Hematopoietic multipotent progenitor cell treated with erythropoietin and hydrocortisone succinate and interleukin-3 and kit ligand, for 15 days (in vitro differentiated cells): ENCODE results near the gene DQX1.

Source experiments
- DNase-seq: peaks from one replicate; pipeline ENCODE4 v3.0.0-alpha.2; 2015; ENCODE audit warnings: low spot score

The DQX1 gene

DNA sequence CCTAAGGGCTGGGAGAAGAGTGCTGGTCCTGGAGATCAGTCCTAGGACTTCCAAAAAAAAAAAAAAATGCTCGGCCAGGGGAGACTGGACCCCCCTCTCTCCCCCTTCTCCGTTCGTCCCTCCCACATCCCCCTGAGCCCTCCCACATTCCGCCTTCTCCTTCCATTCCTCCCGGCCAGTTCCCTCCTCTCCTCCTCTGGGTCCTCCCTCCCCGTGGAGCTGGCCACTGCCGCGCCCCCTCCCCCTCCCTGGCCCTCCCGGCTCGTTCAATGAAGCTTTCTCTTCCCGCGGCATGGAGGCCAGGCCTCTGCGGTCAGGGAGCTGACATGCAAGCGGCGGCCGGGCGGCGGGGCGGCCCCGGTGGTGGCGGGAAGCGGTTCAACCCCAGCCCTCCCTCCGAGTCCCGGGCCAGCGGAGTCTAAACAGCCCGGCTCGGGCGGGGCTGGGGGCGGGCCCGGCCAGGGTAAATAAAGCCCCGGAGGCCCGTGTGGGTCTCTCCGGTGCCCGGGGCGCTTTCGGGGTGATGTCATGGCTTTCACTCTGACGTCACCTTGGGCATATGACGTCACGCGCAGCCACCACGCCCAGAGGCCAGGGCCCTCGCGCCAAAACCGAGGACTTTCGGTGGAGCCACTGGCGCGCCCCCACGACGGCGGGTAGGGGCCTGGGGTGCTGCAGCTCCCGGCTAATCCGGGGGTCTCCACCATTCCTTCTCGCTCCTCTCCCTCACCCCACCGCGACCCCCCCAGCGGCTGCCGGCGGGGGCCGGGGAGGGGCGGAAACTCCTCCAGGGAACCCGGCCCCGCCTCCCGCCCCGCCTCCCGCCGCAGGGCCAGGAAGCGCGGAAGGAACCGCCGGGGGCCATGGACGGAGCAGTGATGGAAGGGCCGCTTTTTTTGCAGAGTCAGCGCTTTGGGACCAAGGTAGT, 28.1 kb upstream of the DQX1 start, which contains the start of the genes DOK1 and LOXL3:
Gene DOK1, plus strand, starts transcription at position 829 of the 928 bp plus-strand sequence. Its CDS starts 35 bp downstream, at position 864.
Gene LOXL3, minus strand, starts transcription at position 51 of the 928 bp plus-strand sequence. CDS start 1,308 bp downstream, outside the sequence.
- peak; percentile 62 for DNase-seq

DNA sequence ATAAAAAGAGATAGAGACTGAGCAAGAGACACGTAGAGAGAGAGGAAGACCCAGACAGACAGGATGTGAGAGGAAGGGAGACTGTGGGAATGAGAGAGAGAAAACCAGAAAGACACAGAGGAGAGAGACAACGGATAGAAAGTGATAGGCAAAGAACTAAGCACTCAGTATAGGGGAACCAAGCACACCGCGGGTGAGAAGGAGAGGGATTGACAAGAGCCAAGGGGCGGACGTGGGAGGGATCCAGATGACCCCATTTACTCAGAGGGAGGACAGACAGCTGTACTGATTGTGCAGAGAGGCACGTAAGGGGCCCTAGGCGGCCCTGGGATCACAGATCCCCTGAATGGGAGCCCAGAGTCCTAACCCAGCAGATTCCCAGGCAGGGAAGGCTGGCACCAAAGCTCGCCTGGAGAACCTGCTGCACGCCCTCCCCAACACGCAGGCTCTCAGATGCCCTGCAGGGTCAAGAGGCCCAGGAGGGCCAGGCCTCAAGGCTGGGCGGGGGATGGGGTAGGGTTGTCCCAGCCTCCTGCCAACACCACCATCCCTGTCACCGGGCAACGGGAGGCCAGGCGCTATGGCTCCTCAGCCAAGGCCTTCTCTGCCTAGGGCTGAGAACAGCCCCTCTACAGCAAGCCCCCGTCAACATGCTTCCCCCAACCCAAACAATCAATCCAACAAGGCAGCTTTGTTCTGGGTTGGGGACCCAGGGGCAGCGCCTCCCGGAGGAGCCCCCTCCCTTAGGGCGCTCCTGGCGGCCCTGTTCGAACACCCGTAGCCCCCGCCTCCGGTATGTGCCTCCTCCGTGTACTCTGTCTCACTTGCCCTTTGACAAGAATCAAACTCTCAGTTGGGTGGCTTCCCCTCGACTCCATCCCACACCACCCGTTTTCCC, 27.1 kb upstream of the DQX1 start:
- DNase-seq: no peak

DNA sequence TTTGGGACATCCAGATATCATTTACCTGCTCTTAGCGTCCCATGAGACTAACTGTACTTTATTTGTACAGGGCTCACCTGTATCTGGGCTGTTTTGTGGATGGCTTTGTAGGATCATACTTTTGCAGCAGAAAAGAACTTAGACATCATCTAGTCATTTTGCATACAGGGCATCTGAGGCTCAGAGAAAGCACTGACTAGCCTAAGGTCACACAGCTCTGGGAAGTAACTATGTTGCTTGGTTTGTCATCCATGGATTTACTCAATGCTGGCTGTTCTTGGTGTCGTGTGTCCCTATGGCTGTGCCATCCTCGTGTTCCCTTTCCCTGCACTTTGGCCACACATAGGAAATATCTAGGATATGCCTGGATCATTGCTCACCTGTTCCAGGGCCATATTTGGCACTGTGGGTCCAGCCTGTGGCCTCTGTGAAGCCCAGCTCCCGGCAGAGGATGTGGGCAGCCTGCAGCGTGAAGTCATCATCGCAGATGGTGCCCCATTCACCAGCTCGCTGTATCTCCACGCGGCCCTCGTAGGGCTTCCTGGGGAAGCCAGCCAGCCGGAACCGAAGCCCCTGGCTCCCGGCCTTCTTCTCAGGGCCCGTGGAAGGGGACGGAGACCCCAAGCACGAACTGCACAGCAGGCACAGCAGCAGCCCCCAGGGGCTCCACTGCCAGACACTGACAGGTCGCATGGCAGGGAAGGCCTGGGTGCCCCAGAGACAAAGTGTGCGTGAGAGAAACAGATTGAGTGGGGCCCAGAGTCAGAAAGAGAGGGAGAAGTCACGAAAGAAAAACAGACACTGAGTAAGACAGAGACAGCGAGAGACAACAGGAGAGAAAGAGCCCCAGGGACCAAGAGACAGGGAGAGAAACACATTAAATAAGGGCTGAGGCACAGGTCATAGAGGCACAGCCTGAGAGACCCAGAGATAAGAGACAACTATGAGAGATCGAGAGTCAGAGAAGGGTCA, 26.2 kb upstream of the DQX1 start:
- DNase-seq: no peak

DNA sequence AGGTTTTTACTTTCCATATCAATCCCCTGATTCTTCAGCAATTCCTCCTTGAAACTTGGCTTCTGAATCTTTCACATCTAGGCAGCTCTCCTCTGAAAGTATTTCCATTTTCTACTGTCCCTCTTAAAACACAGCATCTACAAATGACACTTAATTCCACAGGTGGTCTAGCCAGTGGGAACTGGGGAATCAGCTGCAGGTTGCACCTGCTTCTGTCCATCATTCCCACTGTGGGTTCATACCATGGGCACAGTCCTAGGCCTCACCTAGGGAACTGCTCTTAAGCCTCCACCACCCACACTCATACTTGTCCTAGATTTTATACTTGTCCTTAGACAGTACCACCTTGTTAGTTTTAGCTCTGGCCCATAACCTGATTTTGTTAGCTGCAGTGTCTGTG, 25.5 kb upstream of the DQX1 start:
- DNase-seq: no peak

DNA sequence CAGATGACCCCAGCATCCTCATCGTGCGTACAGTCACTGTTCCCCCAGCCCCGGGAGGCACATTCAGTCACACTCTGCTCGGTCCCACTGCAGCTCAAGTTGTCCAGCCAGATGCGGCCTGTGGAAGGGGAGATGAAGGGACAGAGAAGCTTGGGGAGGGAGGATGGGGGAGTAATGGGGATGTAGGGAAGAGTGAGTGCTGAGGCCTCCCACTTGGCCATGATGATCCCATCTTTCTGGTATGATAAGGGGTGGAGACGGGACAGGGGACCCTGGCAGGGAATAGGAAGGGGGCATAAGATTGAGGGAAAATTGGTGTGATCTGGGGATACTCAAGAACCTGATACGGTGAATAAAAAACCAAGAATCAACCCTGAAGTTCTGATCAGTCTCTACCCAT, 24.2 kb upstream of the DQX1 start:
- DNase-seq: no peak

DNA sequence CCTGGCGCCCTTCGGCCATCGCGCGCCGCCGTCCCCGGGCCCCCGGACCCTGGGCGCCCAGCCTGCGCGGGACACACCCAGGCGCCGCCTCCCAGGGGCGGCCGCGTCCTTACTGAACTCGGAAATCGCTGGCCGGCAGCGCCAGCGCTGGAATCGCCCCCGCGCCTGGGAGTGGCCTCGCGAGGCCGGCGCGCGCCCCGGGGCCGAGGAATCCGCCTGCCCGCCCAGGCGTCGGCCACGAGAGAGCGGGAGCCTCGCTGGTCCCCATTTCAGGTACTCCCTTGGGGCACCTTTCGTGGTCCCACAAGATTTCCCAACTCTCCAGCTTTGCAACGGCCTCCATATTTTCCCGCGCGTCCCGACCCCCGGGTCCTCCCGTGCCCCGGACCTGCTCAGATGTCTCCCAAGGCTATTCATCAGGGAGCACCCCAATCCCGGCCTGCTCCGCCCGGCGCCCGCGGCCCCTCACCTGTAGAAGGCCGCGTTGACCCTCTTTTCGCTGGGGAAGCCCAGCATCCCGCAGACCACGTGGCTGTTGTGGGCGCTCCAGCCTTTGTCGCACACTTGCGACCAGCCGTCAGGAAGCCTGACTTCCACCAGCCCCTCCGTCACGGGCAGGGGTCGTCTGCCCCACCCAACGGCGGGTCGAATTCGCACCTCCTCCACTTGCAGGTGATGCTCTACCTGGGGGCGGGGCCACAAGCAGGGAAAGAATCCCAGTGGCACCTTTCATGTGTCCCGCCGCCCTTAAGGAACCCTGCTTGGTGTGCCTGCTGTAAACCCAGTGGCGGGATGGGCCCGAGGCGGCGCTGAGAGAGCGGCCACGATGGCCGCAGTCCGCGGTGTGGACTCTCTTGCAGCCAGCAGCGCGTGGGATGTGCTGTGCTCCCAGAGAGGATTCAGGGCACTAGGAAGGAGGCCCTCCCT, 23.1 kb upstream of the DQX1 start:
- DNase-seq: peak; percentile 29

DNA sequence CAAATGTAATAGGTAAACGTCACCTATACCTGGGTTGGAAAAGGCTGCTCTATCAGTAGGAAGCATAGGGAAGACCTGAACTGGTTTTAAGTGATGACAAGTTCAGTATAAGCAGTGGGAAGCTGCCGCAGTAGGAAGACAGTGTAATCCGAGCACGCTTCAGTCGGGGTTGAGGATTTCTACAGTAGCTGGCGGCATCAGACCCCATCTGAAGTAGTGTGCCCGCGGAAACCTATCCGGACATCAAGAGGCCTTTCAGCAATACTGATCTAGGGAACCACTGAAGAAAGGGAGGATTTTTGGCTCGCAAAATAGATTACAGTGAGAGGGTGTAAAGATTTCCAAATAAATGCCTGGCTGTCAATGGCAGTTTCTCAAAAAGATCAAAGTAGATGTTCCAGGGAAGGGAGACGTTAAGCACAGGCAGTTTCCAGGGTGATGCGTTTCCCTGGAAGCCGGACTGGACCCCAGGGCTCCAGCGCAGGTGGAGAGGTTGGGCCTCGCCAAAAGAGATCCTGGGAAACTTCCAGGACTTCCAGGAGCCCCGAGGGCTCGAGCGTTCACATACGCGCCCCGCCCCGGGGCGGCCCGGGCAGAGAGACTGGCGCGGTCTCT, 22.4 kb upstream of the DQX1 start:
- no peak for DNase-seq

DNA sequence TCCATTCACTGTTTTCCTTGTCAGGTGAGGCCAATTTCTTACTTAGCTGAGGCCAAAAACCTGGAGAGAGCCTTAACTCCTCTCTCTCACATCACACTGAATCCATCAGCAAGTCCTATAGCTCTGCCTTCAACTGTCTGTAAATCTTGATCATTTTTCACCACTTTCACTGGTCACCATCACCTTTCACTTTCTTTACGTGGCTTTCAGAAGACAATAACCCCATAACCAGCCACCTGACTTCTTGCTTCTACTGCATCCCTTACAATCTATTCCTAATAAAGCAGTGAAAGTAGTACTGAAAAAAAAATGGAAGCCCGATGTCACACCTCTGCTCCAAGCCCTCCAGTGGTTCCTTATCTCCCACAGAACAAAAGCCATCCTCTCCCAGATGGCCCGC, 20.0 kb upstream of the DQX1 start:
- DNase-seq: no peak

DNA sequence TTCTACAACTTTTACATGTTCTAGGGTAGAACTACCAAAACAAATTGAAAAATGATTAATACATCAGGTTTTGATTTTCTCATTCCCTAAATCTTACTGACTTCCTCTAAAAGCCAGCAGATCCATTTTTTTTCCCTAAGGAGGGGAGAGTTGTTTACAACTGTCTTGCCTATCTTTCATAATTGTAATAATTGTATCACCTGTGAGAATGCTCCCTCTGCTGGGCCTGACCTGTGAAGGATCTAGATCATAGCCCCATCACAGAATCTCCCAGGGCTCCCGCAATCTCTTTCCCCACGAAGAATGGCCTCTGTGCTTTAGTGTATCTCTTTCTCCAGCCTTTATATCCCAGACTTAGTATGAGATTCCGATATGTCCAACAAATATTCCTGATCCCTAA, 18.6 kb upstream of the DQX1 start:
- DNase-seq: no peak

DNA sequence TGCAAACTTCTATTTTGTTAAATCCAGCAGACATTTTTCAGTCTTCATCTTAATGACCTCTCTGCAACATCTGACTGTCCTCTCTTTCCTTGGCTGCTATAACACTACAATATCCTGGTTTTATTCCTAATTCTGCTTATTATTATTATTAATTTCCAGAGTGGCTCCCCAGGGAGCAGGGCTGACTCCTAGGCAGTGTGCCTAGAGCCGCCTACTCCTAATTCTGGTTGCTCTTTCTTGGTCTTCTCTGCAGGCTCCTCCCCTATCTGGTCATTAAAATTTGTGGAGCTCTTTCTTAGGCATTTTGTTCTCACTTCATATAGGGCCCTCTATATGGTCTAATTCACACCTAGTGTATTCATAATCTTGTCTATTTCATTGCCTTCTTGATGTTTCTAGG, 16.9 kb upstream of the DQX1 start:
- DNase-seq: no peak

DNA sequence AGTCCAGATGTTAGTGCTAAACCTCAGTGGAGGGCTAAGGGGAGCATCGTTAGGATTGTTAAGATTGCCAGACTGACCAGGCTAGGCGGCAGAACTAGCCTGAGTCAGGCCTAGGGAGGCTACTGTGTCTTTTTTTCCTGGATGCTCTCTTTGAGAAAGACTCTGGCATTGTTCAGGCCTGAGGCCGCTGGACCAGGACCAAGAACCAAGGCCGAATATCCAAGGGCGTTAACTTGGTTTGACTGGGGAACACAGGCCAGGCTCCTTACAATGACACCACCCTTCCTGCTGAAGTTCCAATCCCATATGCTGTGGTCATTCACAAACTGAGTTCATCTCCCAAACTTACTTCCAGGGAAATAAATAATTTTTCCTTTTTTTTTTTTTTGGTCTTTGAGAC, 14.3 kb upstream of the DQX1 start:
- DNase-seq: no peak

DNA sequence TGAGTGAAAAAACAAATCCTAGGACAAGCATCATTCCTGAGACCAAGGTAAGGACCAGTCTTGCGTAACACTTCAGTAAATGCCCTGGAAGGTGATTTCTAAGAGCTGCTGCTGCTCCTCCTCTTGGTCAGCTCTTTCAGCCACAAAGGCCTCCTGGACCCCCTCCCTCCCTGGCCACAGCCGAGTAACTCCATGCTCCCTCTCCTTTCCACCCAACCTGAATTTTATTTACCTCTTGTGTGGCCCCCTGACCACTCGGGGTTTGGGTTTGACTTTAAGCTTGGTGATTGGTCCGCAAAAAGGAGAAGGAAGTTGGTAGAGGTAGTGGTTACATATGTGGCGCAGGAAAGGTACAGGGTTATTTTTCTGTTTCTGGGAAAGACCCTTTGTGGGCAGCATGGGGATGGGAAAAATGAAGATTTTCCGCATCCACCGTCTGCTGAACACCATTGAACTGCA, 12.9 kb upstream of the DQX1 start:
- DNase-seq: no peak

DNA sequence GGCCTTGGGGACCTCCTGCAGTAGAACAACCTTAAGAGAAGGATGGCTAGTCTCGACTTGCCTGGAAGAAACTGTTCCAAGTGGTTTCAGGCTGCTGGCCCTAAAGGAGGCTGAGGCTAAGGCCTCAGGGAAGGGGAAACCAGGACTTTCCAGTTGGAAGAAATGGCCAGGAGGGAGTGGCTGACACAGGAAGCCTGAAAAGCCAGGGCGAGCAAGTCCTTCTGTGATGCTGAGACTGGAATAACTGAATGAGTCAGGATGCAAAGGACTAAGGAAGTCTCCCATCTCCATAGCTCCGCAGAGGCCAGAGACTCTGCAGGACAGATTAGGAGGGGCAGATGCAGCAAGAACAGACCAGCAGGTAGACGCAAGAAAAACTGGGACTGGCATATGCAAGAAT, 11.1 kb upstream of the DQX1 start:
- no peak for DNase-seq

DNA sequence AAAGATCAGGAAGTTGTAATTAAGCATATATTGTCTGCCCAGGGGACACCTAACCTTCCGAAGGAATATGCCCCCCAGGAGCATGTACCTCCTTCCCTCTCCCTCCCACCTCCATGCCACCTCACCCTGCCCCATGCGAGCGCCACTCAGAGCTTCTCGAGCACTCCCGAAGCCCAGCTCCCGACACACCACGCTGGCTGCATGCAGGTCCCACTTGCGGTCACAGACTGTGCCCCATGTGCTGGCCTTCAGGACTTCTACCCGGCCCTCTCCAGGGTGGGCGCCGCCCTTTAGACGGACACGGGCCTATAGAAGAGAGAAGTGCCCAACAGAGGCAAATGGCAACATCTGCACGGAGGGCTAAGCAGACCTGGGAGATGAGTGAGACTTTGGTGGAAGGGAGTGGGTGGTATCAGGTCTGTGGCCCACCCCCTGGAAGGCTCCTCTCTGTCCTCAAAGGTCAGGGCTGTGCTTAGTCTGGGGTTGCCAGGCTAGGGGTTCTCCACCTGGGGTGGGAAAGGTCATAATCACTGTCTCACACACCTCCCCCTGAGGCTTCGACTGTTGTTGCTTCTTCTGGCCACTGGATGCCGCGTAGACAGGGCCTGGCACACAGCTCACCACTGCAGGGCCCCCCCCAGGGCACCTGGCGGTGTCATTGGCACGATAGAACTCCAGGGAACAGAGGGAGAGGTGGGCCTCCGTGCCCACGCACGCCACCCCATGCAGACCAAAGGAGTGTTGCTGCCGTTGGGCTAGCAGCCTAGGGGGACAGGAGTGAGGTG, 10.3 kb upstream of the DQX1 start:
- DNase-seq: no peak

DNA sequence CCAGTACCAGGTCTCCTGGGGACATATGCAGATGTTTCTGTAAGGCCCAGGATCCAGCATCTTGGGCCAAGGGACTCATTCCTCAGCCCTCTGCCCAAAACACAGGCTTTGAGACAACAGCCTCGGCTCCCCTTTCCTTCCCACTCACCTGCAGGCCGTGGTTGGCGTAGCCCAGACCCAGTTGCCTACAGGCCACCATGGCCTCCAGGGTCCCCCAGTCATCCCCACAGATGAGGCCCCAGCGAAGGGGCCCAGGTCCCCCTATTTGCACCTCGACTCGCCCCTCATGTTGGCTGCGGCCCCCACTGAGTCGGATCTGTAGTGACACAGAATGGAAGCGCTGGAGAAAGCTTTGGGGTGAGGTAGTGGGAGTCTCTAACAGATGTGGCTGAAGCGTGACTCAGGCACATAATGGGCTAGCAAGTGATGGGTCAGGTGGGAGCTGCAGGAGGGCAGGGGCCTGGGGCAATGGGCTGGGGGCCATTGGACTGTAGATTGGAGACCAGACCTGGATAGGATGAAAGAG, 9.5 kb upstream of the DQX1 start:
- DNase-seq: no peak

DNA sequence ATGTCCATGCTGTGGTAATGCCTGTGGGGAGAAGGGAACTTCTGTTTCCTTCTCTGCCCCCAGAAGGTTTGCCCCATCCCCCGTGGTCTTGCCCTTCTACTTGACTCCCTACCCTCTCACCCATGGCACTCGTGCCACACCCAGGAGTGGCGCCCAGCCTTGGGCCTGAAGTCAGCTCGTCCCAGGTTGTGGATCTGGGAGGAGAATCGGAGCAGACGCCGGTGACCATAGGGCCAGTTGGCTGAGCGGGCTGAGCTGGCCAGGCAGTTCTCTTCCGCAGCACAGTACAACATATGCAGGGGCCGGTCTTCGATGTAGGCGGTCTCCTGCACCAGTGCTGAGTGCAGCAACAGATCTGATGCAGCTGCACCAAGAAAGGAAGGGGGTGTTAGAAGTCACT, 8.4 kb upstream of the DQX1 start:
- DNase-seq: no peak

DNA sequence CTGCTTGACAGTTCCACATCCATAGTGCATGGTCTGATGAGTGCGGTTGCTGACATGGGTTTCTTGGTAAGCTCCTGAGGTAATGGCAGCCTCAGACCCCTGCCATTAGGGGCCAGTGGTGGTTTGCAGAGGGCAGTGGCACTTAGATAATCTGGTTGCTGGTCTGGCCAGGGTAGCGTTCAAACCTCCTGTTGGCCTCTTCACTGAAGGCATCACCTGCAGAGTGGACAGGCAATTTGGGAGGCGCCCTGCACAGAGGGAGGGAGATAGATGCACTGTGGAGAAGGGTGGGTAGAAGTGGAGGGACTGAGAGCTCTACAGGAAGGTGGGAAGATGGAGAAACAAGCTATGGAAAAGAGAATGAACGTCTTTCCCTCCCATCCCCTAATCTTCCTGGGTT, 7.4 kb upstream of the DQX1 start:
- DNase-seq: no peak

DNA sequence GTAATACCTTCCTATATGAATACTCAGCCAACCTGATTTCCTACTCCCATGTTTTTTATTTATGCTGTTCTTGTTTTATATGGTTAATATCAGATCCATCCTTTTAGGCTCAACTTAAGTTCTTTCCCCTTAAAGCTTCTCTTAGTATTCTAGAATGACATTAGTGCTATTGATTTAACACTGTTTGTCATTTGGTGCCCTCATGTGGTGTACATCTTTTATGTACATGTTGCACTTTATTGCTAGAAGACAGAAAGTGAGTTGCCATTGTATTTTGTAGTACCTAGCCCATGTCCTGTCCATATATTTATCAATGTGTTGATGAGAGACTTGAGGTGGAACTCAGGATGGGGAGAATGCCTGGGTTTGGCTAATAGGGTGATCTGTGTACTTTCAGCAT, 6.2 kb upstream of the DQX1 start:
- DNase-seq: peak; percentile 75

DNA sequence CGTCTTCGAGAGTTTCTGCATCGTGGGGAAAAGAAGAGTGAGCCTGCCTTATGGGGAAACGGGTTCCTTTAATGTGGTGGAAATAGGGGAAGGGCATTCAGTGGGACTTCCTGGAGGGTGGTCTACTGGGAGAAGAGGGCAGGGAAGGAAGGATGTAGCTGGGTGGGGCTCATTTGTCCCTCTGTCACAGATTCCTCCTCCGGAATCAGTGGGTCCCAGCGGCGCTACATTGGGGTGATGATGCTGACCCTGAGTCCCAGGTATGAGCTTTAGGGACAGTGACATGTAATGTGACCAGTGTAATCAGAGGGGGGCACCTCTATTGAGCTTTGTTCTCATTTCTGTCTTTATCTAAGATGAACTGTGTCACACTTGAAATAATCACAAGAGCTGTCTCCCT, 5.6 kb upstream of the DQX1 start:
- DNase-seq: no peak
